Ovary (tissue), 10 donors: ENCODE results near the gene RBMS1. TPM values are rescaled to one million over a fixed set of nuclear protein-coding genes. Genes with fewer than 3 reads are reported as not detected.

ENCODE experiments used
- DNase-seq, 5 donors: peaks; one replicate each; pipeline ENCODE4 v3.0.0-alpha.2; 2019 to 2020
- H3K27ac ChIP-seq, 2 donors: fragments of 200-600 bp; one replicate each; pipeline versions ENCODE4 v1.5.1 to v1.8.0; 2019 to 2022
- H3K27me3 ChIP-seq: fragments of 200-600 bp; one replicate; pipeline ENCODE4 v1.8.0; 2022
- H3K36me3 ChIP-seq: fragments of 200-600 bp; sonication (generic); one replicate; pipeline ENCODE4 v1.5.1; 2019
- H3K4me1 ChIP-seq: one replicate; pipeline ENCODE4 v1.8.1; 2013; ENCODE audit warnings: mild to moderate bottlenecking, moderate library complexity; ENCODE audit not compliant: insufficient read depth
- H3K4me3 ChIP-seq: fragments of 200-600 bp; sonication (generic); one replicate; pipeline ENCODE4 v1.5.1; 2017
- H3K9me3 ChIP-seq, 2 donors: fragments of 200-600 bp in 1 of 2; sonication (generic) in 1 of 2; one replicate each; pipeline versions ENCODE4 v1.5.1 to v1.8.1; 2013 to 2019; ENCODE audit warnings: mild to moderate bottlenecking in 1 of 2, moderate library complexity in 1 of 2
- CTCF ChIP-seq, 3 donors: fragments of 450-650 bp in 2 of 3; fragments of 200-600 bp in 1 of 3; IDR thresholded peaks; one replicate each; pipeline versions ENCODE4 v1.5.1 to v1.8.0; 2016 to 2022; ENCODE audit warnings: antibody characterized with exemption in 3 of 3, mild to moderate bottlenecking in 1 of 3
- EP300 ChIP-seq: sonication (generic); formaldehyde crosslinking; IDR thresholded peaks from one replicate; pipeline ENCODE4 v1.6.1; 2017; ENCODE audit warnings: antibody characterized with exemption
- POLR2A ChIP-seq: fragments of 450-650 bp; IDR thresholded peaks from one replicate; pipeline ENCODE4 v1.6.1; 2017; ENCODE audit warnings: antibody characterized with exemption, mild to moderate bottlenecking, moderate library complexity
- WGBS, 3 donors: extraction: QIAGEN DNeasy Blood & Tissue Kit in 1 of 3; methylation state at CpG; one replicate each; pipeline versions ENCODE4 v1.1.5 to v1.1.7; 2013 to 2017; 5-methylcytosine and 5-hydroxymethylcytosine counted together
- intact Hi-C, 4 donors: fragments of 100-400 bp; cut with DNase I; formaldehyde crosslinking; loops; one replicate each; pipeline versions ENCODE4 v1.11.0 to v1.15.1; 2022 to 2023
- long read RNA-seq, 3 donors: library from polyadenylated mRNA in 2 of 3; unstranded in 2 of 3; transcript quantifications; one replicate each; pipeline ENCODE4 v2.0.0 and lab custom pipeline, GENCODE V29; 2021 to 2026
- polyA plus RNA-seq, 2 donors: library from polyadenylated mRNA; stranded (reverse); fragments of 200-250 nt in 1 of 2; fragments of 350-450 nt in 1 of 2; fragmentation: Illumina TruSeq in 1 of 2; extraction: RNeasy Lipid Tissue Mini Kit (QIAGEN cat#74804) in 1 of 2; gene quantifications; one replicate each; pipeline ENCODE4 v1.2.3, GENCODE V29; 2013 to 2014
- total RNA-seq, 7 donors: library from RNA; depleted of rRNA in 2 of 7; stranded (reverse); fragments of >200 nt in 2 of 7; fragmentation: NEBNext Ultra II Directional in 3 of 7; extraction: Animal tissue kit (Norgen Biotek cat#: 25700) in 3 of 7; gene quantifications; one replicate each; pipeline versions ENCODE4 v1.1.0 to v1.2.4, GENCODE V29; 2016 to 2023
- donor health status: DM: no; HTN: no; CAD: no; lungs with moderate emphysema.
- donor health status: DM: no; HTN: no; CAD: no.
- donor health status: Bipolar disorder and iron deficiency.
- donor health status: DM: yes; HTN: yes; CAD: no.
- donor health status: DM: no; HTN: no; CAD: no.
- donor health status: DM: yes; HTN: yes; CAD: no.

Gene RBMS1
- total RNA-seq (10 to 100 TPM; 67.5 to 91.9 (median 73.8) TPM), polyA plus RNA-seq (10 to 100 TPM; 50.7 to 89.4 TPM)
- long read RNA-seq, donor 1, full-length matches to known transcripts, result 18 of 66 reads
- long read RNA-seq, donor 1, partial matches to known transcripts, result 5 of 66 reads
- long read RNA-seq, donor 1, other reads (novel, unspliced or antisense), result 43 of 66 reads
- long read RNA-seq, donor 2, full-length matches to known transcripts, result 5 of 11 reads
- long read RNA-seq, donor 2, partial matches to known transcripts, result 6 of 11 reads
- long read RNA-seq, donor 2, other reads (novel, unspliced or antisense), result 0 of 11 reads
- long read RNA-seq, donor 3, full-length matches to known transcripts, result 26 of 72 reads
- long read RNA-seq, donor 3, partial matches to known transcripts, result 2 of 72 reads
- long read RNA-seq, donor 3, other reads (novel, unspliced or antisense), result 44 of 72 reads

- no peak for TF ChIP-seq POLR2A
- no peak for TF ChIP-seq EP300
- no peak for TF ChIP-seq CTCF (IDR thresholded peaks at IDR 0.05)
- H3K4me1 ChIP-seq, result peaks cover 5% of the 10 kb centered on the region
- peak within 1 kb of the TSS; percentile 94 for H3K4me3 ChIP-seq
- intact Hi-C loops, result loop anchor here in 2 of 4 donors (5.0 to 10.0 kb wide), 2 partner anchors 89 to 174 kb away; no protein-coding TSS in a partner anchor
- 0 to 1% (median 1%) methylated on average over 57 to 66 of the region's 66 CpGs for WGBS, 3 donors
- H3K27me3 ChIP-seq, result no peaks in the 10 kb centered on the region
- H3K27ac ChIP-seq, result peak within 1 kb of the TSS; percentile 40 to 98
- peak; percentile 70 to 76 (median 75) for DNase-seq
- H3K9me3 ChIP-seq, result no peaks in the 10 kb centered on the region
- no peaks in the 10 kb centered on the region for H3K36me3 ChIP-seq
Observed at GRCh38 chr2:160493227-160494028, at the start of gene RBMS1. TSS of gene RBMS1 (minus strand) at chr2:160493807. CDS start at chr2:160493363, 444 bp downstream.

GRCh38 chr2:160541745-160542144, 48.1 kb upstream of the RBMS1 start:
- WGBS, 3 donors, result 86 to 94% (median 89%) methylated on average over 3 of the region's 3 CpGs
- no peaks in the 10 kb centered on the region for H3K9me3 ChIP-seq
- intact Hi-C loops, result no loop called here
- H3K4me3 ChIP-seq, result no peak overlapping the region
- TF ChIP-seq EP300, result no peak
- no peak for TF ChIP-seq CTCF (IDR thresholded peaks at IDR 0.05)
- no peak for TF ChIP-seq POLR2A
- H3K27me3 ChIP-seq, result no peaks in the 10 kb centered on the region
- no peaks in the 10 kb centered on the region for H3K4me1 ChIP-seq
- DNase-seq, result no peak
- H3K27ac ChIP-seq, result no peak overlapping the region
- no peaks in the 10 kb centered on the region for H3K36me3 ChIP-seq

GRCh38 chr2:160538559-160539355, 45.1 kb upstream of the RBMS1 start:
- WGBS, 3 donors, result 84 to 90% (median 88%) methylated on average over 5 of the region's 5 CpGs
- intact Hi-C loops, result no loop called here
- TF ChIP-seq EP300 (no peak), POLR2A (no peak), CTCF (IDR thresholded peaks at IDR 0.05) (no peak)

GRCh38 chr2:160538115-160538514, 44.5 kb upstream of the RBMS1 start:
- intact Hi-C loops, result no loop called here
- 92 to 93% (median 93%) methylated on average over 4 of the region's 4 CpGs for WGBS, 3 donors
- no peak overlapping the region for H3K27ac ChIP-seq
- DNase-seq, result no peak
- H3K4me3 ChIP-seq, result no peak overlapping the region
- H3K36me3 ChIP-seq, result no peaks in the 10 kb centered on the region
- no peaks in the 10 kb centered on the region for H3K9me3 ChIP-seq
- no peaks in the 10 kb centered on the region for H3K27me3 ChIP-seq
- TF ChIP-seq CTCF (IDR thresholded peaks at IDR 0.05), result no peak
- no peak for TF ChIP-seq EP300
- TF ChIP-seq POLR2A, result no peak
- H3K4me1 ChIP-seq, result peaks cover 2% of the 10 kb centered on the region

More at GRCh38 chr2:160538559-160539355, 45.1 kb upstream of the RBMS1 start:
- Histone ChIP-seq H3K4me1 (peaks cover 2% of the 10 kb centered on the region), H3K27me3 (no peaks in the 10 kb centered on the region), H3K27ac (no peak overlapping the region), H3K4me3 (no peak overlapping the region), H3K9me3 (no peaks in the 10 kb centered on the region), H3K36me3 (no peaks in the 10 kb centered on the region)
- no peak for DNase-seq
